ENCODE measurements around the gene TXNDC8. TPM values are rescaled to one million over a fixed set of nuclear protein-coding genes. Genes with fewer than 3 reads are reported as not detected.
A peak's percentile ranks its signal among the peaks of the same experiment; 100 is the strongest.

Gene TXNDC8
- total and polyA plus RNA-seq, 2 experiments from 2014 or later = not detected

GRCh38 chr9:110328763-110329162, 8.9 kb downstream of the TXNDC8 start:
- DNase-seq (ENCODE audit: low read depth in 1 of 2, low spot score in 1 of 2) = no peak
- H3K4me3 ChIP-seq = no peak overlapping the region
- no peak for TF ChIP-seq CTCF (IDR thresholded peaks at IDR 0.05; ENCODE audit: low read depth, low read length)
- no peaks in the 10 kb centered on the region for H3K36me3 ChIP-seq
- H3K4me1 ChIP-seq (ENCODE audit: low read depth) = no peaks in the 10 kb centered on the region
- H3K27me3 ChIP-seq = no peaks in the 10 kb centered on the region
- no peaks in the 10 kb centered on the region for H3K9me3 ChIP-seq (ENCODE audit: low read depth)
- H3K27ac ChIP-seq = no peak overlapping the region

- Histone ChIP-seq H3K27me3 (no peaks in the 10 kb centered on the region), H3K4me3 (no peak overlapping the region), H3K27ac (no peak overlapping the region), H3K36me3 (no peaks in the 10 kb centered on the region), H3K4me1 (ENCODE audit: low read depth) (no peaks in the 10 kb centered on the region), H3K9me3 (ENCODE audit: low read depth) (no peaks in the 10 kb centered on the region)
- no peak for TF ChIP-seq CTCF (IDR thresholded peaks at IDR 0.05; ENCODE audit: low read depth, low read length)
- no peak for DNase-seq (ENCODE audit: low read depth in 1 of 2, low spot score in 1 of 2)
Measured at GRCh38 chr9:110327716-110328115, 9.9 kb downstream of the TXNDC8 start.

- H3K4me1 ChIP-seq (ENCODE audit: low read depth) = no peaks in the 10 kb centered on the region
Measured at GRCh38 chr9:110323818-110324217, 13.8 kb downstream of the TXNDC8 start.

GRCh38 chr9:110320651-110321445, 16.8 kb downstream of the TXNDC8 start:
- DNase-seq (ENCODE audit: low read depth in 1 of 2, low spot score in 1 of 2) = peak in 1 of 2 donors; percentile 74
- Histone ChIP-seq H3K4me3 (no peak overlapping the region), H3K4me1 (ENCODE audit: low read depth) (no peaks in the 10 kb centered on the region), H3K36me3 (no peaks in the 10 kb centered on the region), H3K27me3 (no peaks in the 10 kb centered on the region), H3K27ac (no peak overlapping the region), H3K9me3 (ENCODE audit: low read depth) (no peaks in the 10 kb centered on the region)
- no peak for TF ChIP-seq CTCF (IDR thresholded peaks at IDR 0.05; ENCODE audit: low read depth, low read length)

More at GRCh38 chr9:110323818-110324217, 13.8 kb downstream of the TXNDC8 start:
- Histone ChIP-seq H3K9me3 (ENCODE audit: low read depth) (no peaks in the 10 kb centered on the region), H3K36me3 (no peaks in the 10 kb centered on the region), H3K27me3 (no peaks in the 10 kb centered on the region), H3K27ac (no peak overlapping the region), H3K4me3 (no peak overlapping the region)
- no peak for DNase-seq (ENCODE audit: low read depth in 1 of 2, low spot score in 1 of 2)
- no peak for TF ChIP-seq CTCF (IDR thresholded peaks at IDR 0.05; ENCODE audit: low read depth, low read length)

- no peak for TF ChIP-seq CTCF (IDR thresholded peaks at IDR 0.05; ENCODE audit: low read depth, low read length)
- Histone ChIP-seq H3K36me3 (no peaks in the 10 kb centered on the region), H3K27me3 (no peaks in the 10 kb centered on the region), H3K27ac (no peak overlapping the region), H3K4me3 (no peak overlapping the region), H3K9me3 (ENCODE audit: low read depth) (no peaks in the 10 kb centered on the region), H3K4me1 (ENCODE audit: low read depth) (no peaks in the 10 kb centered on the region)
- no peak for DNase-seq (ENCODE audit: low read depth in 1 of 2, low spot score in 1 of 2)
Measured at GRCh38 chr9:110319781-110320492, 17.7 kb downstream of the TXNDC8 start.

All from cardiac muscle cell (in vitro differentiated cells and primary cell).